ENCODE data around the gene DCTN1.
"Not testable (repeated sequence)": the region's sequence is repeated elsewhere in the genome, so short reads cannot be mapped to it uniquely, and the experiment has no call there.

DCTN1 gene

DNA sequence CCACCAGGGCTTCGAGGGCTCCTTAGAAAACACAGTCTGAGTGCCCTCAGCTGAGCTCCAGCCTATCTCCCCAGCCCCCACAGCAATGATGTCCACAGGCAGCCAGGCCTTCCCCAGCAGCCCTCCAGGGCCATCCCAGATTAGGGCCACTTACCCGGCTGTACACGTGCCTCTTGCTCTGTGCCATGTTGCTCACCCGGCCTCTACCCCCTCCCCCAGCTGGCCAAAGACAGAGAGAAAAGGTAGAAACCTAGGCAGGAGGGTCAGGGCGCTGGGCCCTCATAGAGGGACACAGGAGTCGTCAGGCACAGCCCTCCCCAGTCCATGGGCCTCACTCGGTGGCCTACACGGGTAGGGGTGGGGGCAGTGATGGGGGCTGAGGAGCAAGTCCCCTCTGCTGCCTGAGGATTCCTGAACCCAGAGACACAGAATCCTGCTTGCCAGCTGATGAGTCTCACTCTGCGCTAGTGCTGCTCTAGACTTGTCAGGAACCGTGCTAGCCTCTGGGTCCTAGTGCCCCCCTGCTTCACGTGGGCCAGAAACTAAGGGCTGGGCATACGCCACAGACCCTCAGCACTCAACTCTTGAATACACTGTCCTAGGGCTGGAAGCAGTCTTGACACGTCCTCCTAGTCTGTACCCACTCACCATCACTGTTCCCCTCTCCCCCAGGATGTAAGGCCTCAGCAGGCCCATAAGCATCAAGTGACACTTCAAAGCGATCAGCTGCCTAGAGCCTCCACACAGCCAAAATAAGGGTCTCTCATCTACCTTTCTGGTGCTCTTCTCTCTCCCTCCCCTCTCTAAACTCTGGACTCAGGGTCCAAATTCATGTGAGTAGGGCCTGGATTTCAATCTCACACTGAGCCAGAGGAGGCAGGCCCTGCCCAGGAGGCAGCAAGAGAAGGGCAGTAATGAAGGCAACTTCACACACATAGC, at the start of gene DCTN1:
Gene DCTN1, minus strand, starts transcription at position 461 of the 939 bp plus-strand sequence. Its CDS starts 274 bp downstream, at position 187.
- DNase-seq = no peak
- in situ Hi-C loops (cut with MboI; ENCODE audit: low pct_unique_long_range_greater_than_20kb, low sequenced_read_pairs) = no loop called here

- in situ Hi-C loops (cut with MboI; ENCODE audit: low pct_unique_long_range_greater_than_20kb, low sequenced_read_pairs) = no loop called here
- DNase-seq = no peak
These were observed 48.6 kb upstream of the DCTN1 start for GRCh38 chr2:74428675-74429074.

- in situ Hi-C loops (cut with MboI; ENCODE audit: low pct_unique_long_range_greater_than_20kb, low sequenced_read_pairs) = no loop called here
- DNase-seq = no peak
These were observed 47.4 kb upstream of the DCTN1 start for GRCh38 chr2:74427551-74427950.

- in situ Hi-C loops (cut with MboI; ENCODE audit: low pct_unique_long_range_greater_than_20kb, low sequenced_read_pairs) = no loop called here
- no peak for DNase-seq
These were observed 46.2 kb upstream of the DCTN1 start for GRCh38 chr2:74426181-74426758.

DNA sequence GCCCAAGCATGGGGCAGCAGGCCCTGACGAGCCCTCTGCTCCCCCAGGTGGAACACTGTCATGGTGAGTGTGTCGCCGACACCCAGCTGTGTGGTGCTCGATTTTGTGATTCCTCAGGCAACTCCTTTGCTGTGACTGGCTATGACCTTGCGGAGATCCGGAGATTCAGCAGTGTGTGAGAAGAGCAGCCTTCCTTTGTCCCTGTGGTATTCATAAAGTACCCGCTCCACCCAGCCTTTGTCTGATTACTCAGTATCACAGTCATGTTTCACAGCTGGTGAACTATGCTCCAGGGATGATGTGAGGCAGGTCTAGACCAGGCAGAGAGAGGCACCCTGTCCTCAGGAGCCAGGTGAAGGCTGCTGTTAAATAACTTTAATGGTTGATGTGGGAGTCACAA, 45.4 kb upstream of the DCTN1 start:
- in situ Hi-C loops (cut with MboI; ENCODE audit: low pct_unique_long_range_greater_than_20kb, low sequenced_read_pairs) = no loop called here
- DNase-seq = no peak

GRCh38 chr2:74424995-74425406, 44.9 kb upstream of the DCTN1 start:
- no peak for DNase-seq
- in situ Hi-C loops (cut with MboI; ENCODE audit: low pct_unique_long_range_greater_than_20kb, low sequenced_read_pairs) = no loop called here

DNA sequence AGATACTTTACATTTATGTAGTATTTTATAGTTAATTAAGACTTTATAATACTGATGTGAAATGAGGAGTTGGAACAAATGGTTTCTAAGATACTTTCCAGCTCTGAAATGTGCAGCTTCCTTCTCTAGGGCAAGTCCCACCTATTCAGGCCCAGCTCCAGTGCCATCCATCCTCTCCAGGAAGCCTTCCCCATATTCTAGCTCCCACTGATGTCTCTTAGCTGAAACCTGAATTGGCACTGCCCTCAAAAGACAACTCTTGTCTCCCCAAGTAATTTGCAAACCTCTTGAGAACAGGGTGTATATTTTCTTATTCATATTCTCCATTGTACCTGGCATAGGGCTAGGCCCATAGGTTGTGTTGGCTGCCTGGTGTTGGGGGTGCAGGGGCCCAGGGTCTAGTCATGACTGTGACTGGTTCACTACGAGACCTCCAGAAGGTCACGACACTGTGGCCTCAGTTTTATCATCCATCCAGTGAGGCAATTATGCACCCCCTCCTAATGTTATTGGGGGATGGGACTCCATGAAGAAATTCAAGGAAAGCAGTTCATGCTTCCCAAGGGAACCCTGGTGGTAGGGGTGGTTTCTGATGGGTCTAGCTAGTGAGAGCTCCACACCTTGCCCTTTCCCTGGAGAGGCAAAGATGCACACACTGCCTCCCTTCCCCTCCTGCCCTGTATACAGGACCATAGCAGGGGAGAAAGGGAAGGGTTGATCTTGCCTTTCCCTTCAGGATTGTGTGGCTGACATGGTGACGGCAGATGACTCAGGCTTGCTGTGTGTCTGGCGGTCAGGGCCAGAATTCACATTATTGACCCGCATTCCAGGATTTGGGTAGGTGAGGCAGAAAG, 44.3 kb upstream of the DCTN1 start:
- in situ Hi-C loops (cut with MboI; ENCODE audit: low pct_unique_long_range_greater_than_20kb, low sequenced_read_pairs) = no loop called here
- no peak for DNase-seq

DNA sequence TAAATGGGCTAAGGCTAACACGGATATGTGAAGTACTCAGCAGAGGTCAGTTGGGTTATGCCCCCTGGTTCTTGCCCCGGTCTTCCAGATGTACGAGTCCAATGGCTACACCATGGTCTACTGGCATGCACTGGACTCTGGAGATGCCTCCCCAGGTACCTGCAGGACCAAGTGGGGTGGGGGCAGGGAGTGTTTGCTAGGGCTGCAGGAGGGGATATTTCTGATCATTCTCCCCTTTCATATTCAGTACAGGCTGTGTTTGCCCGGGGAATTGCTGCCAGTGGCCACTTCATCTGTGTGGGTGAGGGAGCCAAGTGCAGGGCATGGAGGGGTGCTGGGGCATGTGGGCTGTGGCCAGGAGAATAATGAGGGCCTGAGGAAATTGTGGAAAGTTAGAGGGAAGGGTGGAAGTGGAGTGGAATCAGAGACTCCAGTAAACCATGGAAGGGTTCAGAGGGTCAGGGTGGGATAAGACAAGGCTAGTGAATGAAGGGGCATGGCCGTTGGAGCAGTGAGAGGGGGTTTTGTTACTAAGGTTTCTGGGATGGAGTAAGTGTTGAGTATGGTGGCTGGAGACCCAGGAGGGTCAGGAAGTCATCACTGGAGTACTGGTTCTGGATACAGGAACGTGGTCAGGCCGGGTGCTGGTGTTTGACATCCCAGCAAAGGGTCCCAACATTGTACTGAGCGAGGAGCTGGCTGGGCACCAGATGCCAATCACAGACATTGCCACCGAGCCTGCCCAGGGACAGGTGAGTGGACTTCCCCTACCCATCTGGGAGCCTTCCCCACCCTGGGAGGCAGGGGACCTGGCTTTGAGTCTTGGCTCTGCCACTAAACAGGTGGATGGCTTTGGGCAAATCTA, 43.4 kb upstream of the DCTN1 start:
- in situ Hi-C loops (cut with MboI; ENCODE audit: low pct_unique_long_range_greater_than_20kb, low sequenced_read_pairs) = no loop called here
- DNase-seq = no peak

- DNase-seq = peak; percentile 93
- in situ Hi-C loops (cut with MboI; ENCODE audit: low pct_unique_long_range_greater_than_20kb, low sequenced_read_pairs) = no loop called here
These were observed 41.2 kb upstream of the DCTN1 start, which contains the start of the genes C2orf81 and WDR54 for GRCh38 chr2:74421221-74421870. Gene C2orf81 (minus strand): TSS chr2:74421619. CDS start chr2:74421560, 59 bp downstream. Gene WDR54 (plus strand): TSS chr2:74421730. CDS start chr2:74422154, 424 bp downstream.

DNA sequence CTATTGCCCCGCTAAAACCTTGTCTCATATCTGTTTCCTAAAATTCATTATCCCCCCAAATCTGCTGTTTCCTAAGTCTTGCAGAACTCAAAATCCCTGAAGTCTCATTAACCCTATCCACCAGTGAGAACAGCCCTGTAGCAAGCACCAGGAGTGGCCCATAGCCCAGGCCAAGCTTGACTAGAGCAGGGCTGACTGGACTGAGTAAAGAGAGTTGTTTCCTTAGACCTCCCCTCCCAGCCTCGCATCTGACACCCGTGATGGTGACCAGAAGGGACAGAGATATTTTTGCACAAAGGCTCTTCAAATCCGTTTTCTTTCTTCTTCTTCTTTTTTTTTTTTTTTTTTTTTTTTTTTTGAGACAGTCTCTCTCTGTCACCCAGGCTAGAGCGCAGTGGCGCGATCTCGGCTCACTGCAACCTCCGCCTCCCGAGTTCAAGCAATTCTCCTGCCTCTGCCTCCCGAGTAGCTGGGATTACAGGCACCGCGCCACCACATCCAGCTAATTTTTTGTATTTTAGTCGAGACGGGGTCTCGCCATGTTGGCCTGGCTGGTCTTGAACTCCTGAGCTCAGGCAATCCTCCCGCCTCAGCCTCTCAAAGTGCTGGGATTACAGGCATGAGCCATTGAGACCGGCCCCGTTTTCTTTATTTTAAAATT, 40.5 kb upstream of the DCTN1 start:
- in situ Hi-C loops (cut with MboI; ENCODE audit: low pct_unique_long_range_greater_than_20kb, low sequenced_read_pairs); DNase-seq: not testable (repeated sequence)

- DNase-seq = no peak
- in situ Hi-C loops (cut with MboI; ENCODE audit: low pct_unique_long_range_greater_than_20kb, low sequenced_read_pairs) = no loop called here
These were observed 39.9 kb upstream of the DCTN1 start for GRCh38 chr2:74420006-74420405.

DNA sequence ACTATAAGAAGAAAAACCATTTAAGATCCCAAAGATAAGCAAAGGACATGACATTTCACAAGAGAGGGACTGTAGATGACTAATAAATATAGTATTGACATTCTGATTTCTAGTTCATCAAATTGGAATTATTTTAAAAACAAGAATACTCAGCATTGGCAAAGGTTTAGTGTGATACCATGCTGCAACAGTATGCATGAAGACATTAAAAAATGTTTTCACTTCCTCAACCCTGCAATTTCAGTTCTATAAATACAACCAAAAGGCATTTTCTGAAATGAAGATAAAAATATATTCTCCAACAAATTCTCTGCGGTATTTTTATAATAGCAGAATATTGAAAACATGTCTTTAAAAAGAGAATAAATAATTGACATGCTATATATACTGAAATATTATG, 39.2 kb upstream of the DCTN1 start:
- DNase-seq = no peak
- in situ Hi-C loops (cut with MboI; ENCODE audit: low pct_unique_long_range_greater_than_20kb, low sequenced_read_pairs) = no loop called here

GRCh38 chr2:74418312-74418711, 38.2 kb upstream of the DCTN1 start:
- in situ Hi-C loops (cut with MboI; ENCODE audit: low pct_unique_long_range_greater_than_20kb, low sequenced_read_pairs) = no loop called here
- no peak for DNase-seq

DNA sequence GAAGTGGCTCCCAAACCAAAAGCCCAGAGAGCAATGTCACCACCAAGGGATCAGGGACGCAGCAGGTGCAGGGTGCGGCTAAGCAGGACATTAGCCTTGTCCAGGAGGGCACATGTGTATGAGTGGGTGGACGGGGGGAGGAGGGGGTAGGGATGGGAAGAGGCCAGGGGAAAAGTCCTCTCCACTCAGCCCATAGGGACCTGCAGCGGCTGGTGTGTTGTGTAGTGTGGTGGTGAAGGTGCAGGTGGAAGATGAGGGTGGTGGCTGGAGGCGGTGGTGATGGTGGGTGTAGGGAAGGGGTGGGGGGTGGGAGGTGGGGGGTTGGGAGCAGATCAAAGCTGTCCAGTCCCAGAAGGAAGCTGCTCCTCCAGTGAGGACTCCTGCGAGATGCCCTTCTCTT, 37.7 kb upstream of the DCTN1 start:
- in situ Hi-C loops (cut with MboI; ENCODE audit: low pct_unique_long_range_greater_than_20kb, low sequenced_read_pairs) = no loop called here

GRCh38 chr2:74417197-74417596, 37.1 kb upstream of the DCTN1 start:
- DNase-seq = no peak
- in situ Hi-C loops (cut with MboI; ENCODE audit: low pct_unique_long_range_greater_than_20kb, low sequenced_read_pairs) = no loop called here

More for the DNA sequence above, 37.7 kb upstream of the DCTN1 start:
- DNase-seq = no peak

DNA sequence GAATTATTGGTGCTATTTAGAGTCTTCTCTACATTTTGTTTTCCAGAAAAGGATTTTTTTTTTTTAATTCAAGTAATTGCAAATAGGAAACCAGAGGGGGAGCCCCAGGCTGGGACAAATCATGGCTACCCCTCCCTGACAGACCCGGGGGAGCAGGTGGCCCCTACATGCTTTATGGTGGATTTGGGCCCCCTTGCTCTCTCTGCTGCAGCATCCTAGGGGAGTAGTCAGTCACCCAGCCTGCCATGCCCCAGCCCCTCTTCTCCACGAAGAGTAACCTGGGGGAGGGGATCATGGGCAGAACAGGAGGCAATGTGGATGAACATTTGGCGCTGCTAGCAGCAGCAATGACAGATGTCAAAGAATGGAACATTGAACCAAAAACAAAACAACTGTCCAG, 36.7 kb upstream of the DCTN1 start:
- in situ Hi-C loops (cut with MboI; ENCODE audit: low pct_unique_long_range_greater_than_20kb, low sequenced_read_pairs) = no loop called here
- no peak for DNase-seq

DNA sequence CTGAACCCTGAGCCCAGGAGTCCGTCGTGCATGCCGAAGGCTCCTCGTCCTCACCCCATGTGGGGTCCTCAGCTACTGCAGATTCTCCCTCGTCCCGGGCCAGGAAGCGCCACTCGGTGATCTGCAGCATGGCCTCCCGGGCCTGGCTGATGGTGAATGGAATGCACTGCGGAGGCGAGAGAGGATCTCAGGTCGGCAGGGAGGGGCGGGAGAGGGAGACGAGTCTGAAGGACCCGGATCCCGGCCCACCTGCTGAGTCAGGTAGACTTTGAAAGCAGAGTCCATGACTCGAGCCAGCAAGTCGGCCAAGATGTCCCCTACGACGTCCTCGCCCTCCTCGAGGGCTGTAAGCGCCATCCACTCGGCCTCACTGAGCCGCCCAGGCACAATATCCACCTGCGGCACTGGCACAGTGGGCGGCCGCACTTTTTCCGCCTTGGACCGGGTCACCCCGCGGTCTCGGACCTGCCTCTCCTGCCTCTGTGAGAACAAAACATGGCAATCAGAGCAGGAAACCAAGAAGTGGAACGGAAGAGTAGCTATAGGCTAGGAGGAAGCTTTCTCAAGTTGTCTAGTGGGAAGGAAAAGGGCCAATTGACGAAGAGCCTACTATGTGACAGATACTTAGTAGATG, 35.8 kb upstream of the DCTN1 start:
- in situ Hi-C loops (cut with MboI; ENCODE audit: low pct_unique_long_range_greater_than_20kb, low sequenced_read_pairs) = no loop called here
- DNase-seq = no peak

Data from KBM-7 (cell line).